SK-N-SH (cell line): ENCODE measurements around the gene NKX6-2. TPM values are rescaled to one million over a fixed set of nuclear protein-coding genes. Genes with fewer than 3 reads are reported as not detected.

ENCODE experiments used
- CTCF ChIA-PET: fragments of 300-600, 350-600 bp; formaldehyde crosslinking; extraction: SDS; loops from one replicate; lab custom pipeline; 2021; lab: Yijun Ruan, JAX
- POLR2A ChIA-PET: fragments of 350-600 bp; sonication (Branson Sonifier 250); formaldehyde crosslinking; extraction: SDS; loops from one replicate; lab custom pipeline; 2020; ENCODE audit warnings: antibody characterized with exemption, inconsistent platforms; lab: Yijun Ruan, JAX
- DNase-seq: peaks from one replicate; pipeline ENCODE4 v3.0.0; 2012
- H2AFZ ChIP-seq: fragments of 200-600 bp; sonication (generic); 2 replicates; pipeline ENCODE4 v1.8.1; 2016; ENCODE audit warnings: antibody characterized with exemption, mild to moderate bottlenecking, low read depth
- H3F3A ChIP-seq: fragments of 200-600 bp; sonication (generic); replicated peaks from 2 replicates; pipeline ENCODE3; 2016; ENCODE audit warnings: antibody characterized with exemption, mild to moderate bottlenecking; ENCODE audit not compliant: insufficient read depth
- H3K27ac ChIP-seq, 2 experiments: fragments of 200-500 bp in 1 of 2; fragments of 200-600 bp in 1 of 2; sonication (Bioruptor generic) in 1 of 2; sonication (generic), shearing (Covaris generic) in 1 of 2; 2 replicates each; pipeline versions ENCODE4 v1.5.1 to v1.6.1; 2014 to 2016; ENCODE audit warnings: low read depth in 2 of 2, inconsistent platforms in 1 of 2, low read length in 1 of 2, mild to moderate bottlenecking in 1 of 2, mixed read lengths in 1 of 2
- H3K27me3 ChIP-seq: fragments of 200-600 bp; sonication (generic), shearing (Covaris generic); 2 replicates; pipeline ENCODE4 v1.6.1; 2016; ENCODE audit warnings: mixed run types; ENCODE audit not compliant: insufficient read depth
- H3K36me3 ChIP-seq, 2 experiments: fragments of 200-500 bp in 1 of 2; fragments of 200-600 bp in 1 of 2; sonication (Bioruptor generic) in 1 of 2; sonication (generic) in 1 of 2; replicated peaks in 1 of 2; 2 replicates each; pipeline versions ENCODE3 to v1.5.1; 2014 to 2016; ENCODE audit warnings: low read length in 1 of 2, mild to moderate bottlenecking in 1 of 2; ENCODE audit not compliant: insufficient read depth in 2 of 2, control insufficient read depth in 1 of 2
- H3K4me1 ChIP-seq, 2 experiments: fragments of 200-500 bp in 1 of 2; fragments of 200-600 bp in 1 of 2; sonication (Bioruptor generic) in 1 of 2; sonication (generic), shearing (Covaris generic) in 1 of 2; 2 replicates each; pipeline versions ENCODE4 v1.5.1 to v1.6.1; 2014 to 2016; ENCODE audit warnings: low read depth in 1 of 2, low read length in 1 of 2, mixed run types in 1 of 2; ENCODE audit not compliant: insufficient read depth in 2 of 2, control insufficient read depth in 1 of 2
- H3K4me2 ChIP-seq: fragments of 200-600 bp; sonication (generic), shearing (Covaris generic); 2 replicates; pipeline ENCODE4 v1.6.1; 2017; ENCODE audit warnings: mixed run types
- H3K4me3 ChIP-seq, 2 experiments: fragments of 200-500 bp in 1 of 2; fragments of 200-600 bp in 1 of 2; sonication (Bioruptor generic) in 1 of 2; sonication (generic), shearing (Covaris generic) in 1 of 2; 2 replicates each; pipeline versions ENCODE4 v1.5.1 to v1.8.1; 2014 to 2016; ENCODE audit warnings: low read depth in 2 of 2, inconsistent platforms in 1 of 2, low read length in 1 of 2, mild to moderate bottlenecking in 1 of 2, mixed read lengths in 1 of 2, moderate library complexity in 1 of 2
- H3K79me2 ChIP-seq: fragments of 200-600 bp; sonication (generic); 2 replicates; pipeline ENCODE4 v1.8.1; 2017; ENCODE audit warnings: mild to moderate bottlenecking; ENCODE audit not compliant: insufficient read depth
- H3K9ac ChIP-seq: fragments of 200-600 bp; sonication (generic); 2 replicates; pipeline ENCODE4 v1.6.1; 2017; ENCODE audit warnings: mixed run types
- H3K9me2 ChIP-seq: fragments of 200-600 bp; sonication (generic); 2 replicates; pipeline ENCODE4 v1.6.1; 2017; ENCODE audit warnings: mixed run types
- H3K9me3 ChIP-seq: fragments of 200-600 bp; sonication (generic); 2 replicates; pipeline ENCODE4 v1.6.1; 2017; ENCODE audit warnings: mixed run types, mild to moderate bottlenecking, moderate library complexity
- H4K20me1 ChIP-seq: fragments of 200-600 bp; sonication (generic); 2 replicates; pipeline ENCODE4 v1.6.1; 2017; ENCODE audit warnings: mild to moderate bottlenecking, mixed run types; ENCODE audit not compliant: insufficient read depth
- CHD2 ChIP-seq: fragments of 150-350 bp; IDR thresholded peaks from 2 replicates; pipeline ENCODE4 v1.6.1; 2018; ENCODE audit warnings: low read length; ENCODE audit not compliant: partially characterized antibody
- CTCF ChIP-seq: fragments of 200-600 bp; sonication (generic); IDR thresholded peaks from 2 replicates; pipeline ENCODE4 v1.6.1; 2017; ENCODE audit warnings: antibody characterized with exemption, mild to moderate bottlenecking, moderate library complexity
- EP300 ChIP-seq, 2 experiments: IDR thresholded peaks; 2 replicates each; pipeline versions ENCODE4 v1.4.0 to v1.6.1; 2012; ENCODE audit warnings: borderline replicate concordance in 1 of 2, low read depth in 1 of 2, low read length in 1 of 2
- FOSL2 ChIP-seq: IDR thresholded peaks from 2 replicates; pipeline ENCODE4 v1.4.0; 2012; ENCODE audit warnings: low read depth, mild to moderate bottlenecking, moderate library complexity, borderline replicate concordance
- FOXM1 ChIP-seq: IDR thresholded peaks from 2 replicates; pipeline ENCODE4 v1.4.0; 2012; ENCODE audit warnings: low read depth, mild to moderate bottlenecking
- GABPA ChIP-seq: IDR thresholded peaks from 2 replicates; pipeline ENCODE4 v1.4.0; 2012; ENCODE audit warnings: low read depth, mild to moderate bottlenecking
- GATA2 ChIP-seq: sonication (generic); formaldehyde crosslinking; IDR thresholded peaks from 2 replicates; pipeline ENCODE4 v1.5.0; 2020; ENCODE audit warnings: mild to moderate bottlenecking, missing genetic modification reagents
- JUND ChIP-seq: IDR thresholded peaks from 2 replicates; pipeline ENCODE4 v1.4.0; 2012
- MXI1 ChIP-seq: IDR thresholded peaks from 2 replicates; pipeline ENCODE4 v1.6.1; 2012; ENCODE audit warnings: mild to moderate bottlenecking, low read depth, low read length, improper control_type of control experiment
- NFIC ChIP-seq: IDR thresholded peaks from 2 replicates; pipeline ENCODE4 v1.4.0; 2012; ENCODE audit warnings: borderline replicate concordance
- NRF1 ChIP-seq: IDR thresholded peaks from 2 replicates; pipeline ENCODE4 v1.6.1; 2012; ENCODE audit warnings: low read depth, mild to moderate bottlenecking, low read length
- POLR2AphosphoS5 ChIP-seq: IDR thresholded peaks from 2 replicates; pipeline ENCODE4 v1.6.1; 2012; ENCODE audit warnings: low read depth, low read length
- RCOR1 ChIP-seq: fragments of 150-350 bp; IDR thresholded peaks from 2 replicates; pipeline ENCODE4 v1.6.1; 2017; ENCODE audit warnings: antibody characterized with exemption, low read length
- REST ChIP-seq: IDR thresholded peaks from 2 replicates; pipeline ENCODE4 v1.6.1; 2012; ENCODE audit warnings: mild to moderate bottlenecking, low read depth, low read length, moderate library complexity
- SIN3A ChIP-seq: IDR thresholded peaks from 2 replicates; pipeline ENCODE4 v1.6.1; 2012; ENCODE audit warnings: low read depth, mild to moderate bottlenecking, low read length, moderate library complexity, borderline replicate concordance
- TAF1 ChIP-seq: IDR thresholded peaks from 2 replicates; pipeline ENCODE4 v1.6.1; 2012; ENCODE audit warnings: low read depth, mild to moderate bottlenecking, low read length, moderate library complexity, borderline replicate concordance
- USF2 ChIP-seq: fragments of 150-350 bp; IDR thresholded peaks from 2 replicates; pipeline ENCODE4 v1.6.1; 2017; ENCODE audit warnings: antibody characterized with exemption, low read length, low read depth, borderline replicate concordance
- WGBS: methylation state at CpG from one replicate; pipeline ENCODE4 v1.1.6; 2017; ENCODE audit warnings: low lambda C conversion rate; 5-methylcytosine and 5-hydroxymethylcytosine counted together
- polyA plus RNA-seq, 3 experiments: library from polyadenylated mRNA; depleted of rRNA; stranded (reverse); fragments of >200 nt; gene quantifications; 2 replicates each; pipeline ENCODE4 v1.2.3, GENCODE V29; 2012
- TF ChIP-seq, protein P1 (sequence below): IDR thresholded peaks from 2 replicates; pipeline ENCODE4; 2012
- TF ChIP-seq, protein P2 (sequence below): IDR thresholded peaks from 2 replicates; pipeline ENCODE4 v1.4.0; 2012; ENCODE audit warnings: low read depth, borderline replicate concordance

Gene NKX6-2
- polyA plus RNA-seq, 1 of the 3 experiments (the other 2 are of a cell fraction), result not detected

DNA sequence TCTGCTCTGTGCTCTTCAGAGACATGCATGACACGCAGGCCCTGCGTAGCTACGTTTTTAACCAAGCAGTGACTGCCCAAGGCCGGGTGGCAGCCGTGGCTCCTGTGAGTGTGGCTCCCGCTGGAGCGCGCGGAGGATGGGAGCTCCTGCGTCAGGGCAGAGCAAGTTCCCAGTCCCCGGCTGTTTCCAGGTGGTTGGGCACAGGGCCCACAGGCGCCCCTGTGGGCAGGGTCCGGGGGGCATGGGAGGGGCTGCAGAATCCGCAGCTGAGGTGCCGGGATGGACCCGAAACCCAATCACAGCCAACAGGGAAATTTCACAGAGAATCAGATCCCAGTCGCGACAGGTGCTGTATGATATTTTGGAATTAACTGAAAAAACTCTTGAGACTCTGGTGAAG lies 9.8 kb downstream of the NKX6-2 start:
- no peaks in the 10 kb centered on the region for H3F3A ChIP-seq
- ChIA-PET POLR2A (no interaction called here), CTCF (interaction anchor here (0.9 to 1.0 kb wide), 2 partner anchors 82 to 122 kb away, joined by 3 to 4 read pairs; no protein-coding TSS in a partner anchor)
- WGBS, result 95% methylated on average over 18 of the region's 18 CpGs
- TF ChIP-seq GABPA (no peak), GATA2 (no peak), POLR2AphosphoS5 (no peak), EP300 (IDR thresholded peaks at IDR 0.05; ENCODE audit: borderline replicate concordance in 1 of 2, low read depth in 1 of 2, low read length in 1 of 2) (no peak), SIN3A (no peak), USF2 (no peak), FOXM1 (no peak), REST (no peak), TAF1 (no peak), MXI1 (no peak), JUND (no peak), NFIC (no peak), NRF1 (no peak), CTCF (no peak), RCOR1 (no peak), CHD2 (no peak), FOSL2 (no peak)
- TF ChIP-seq, protein P1, sequence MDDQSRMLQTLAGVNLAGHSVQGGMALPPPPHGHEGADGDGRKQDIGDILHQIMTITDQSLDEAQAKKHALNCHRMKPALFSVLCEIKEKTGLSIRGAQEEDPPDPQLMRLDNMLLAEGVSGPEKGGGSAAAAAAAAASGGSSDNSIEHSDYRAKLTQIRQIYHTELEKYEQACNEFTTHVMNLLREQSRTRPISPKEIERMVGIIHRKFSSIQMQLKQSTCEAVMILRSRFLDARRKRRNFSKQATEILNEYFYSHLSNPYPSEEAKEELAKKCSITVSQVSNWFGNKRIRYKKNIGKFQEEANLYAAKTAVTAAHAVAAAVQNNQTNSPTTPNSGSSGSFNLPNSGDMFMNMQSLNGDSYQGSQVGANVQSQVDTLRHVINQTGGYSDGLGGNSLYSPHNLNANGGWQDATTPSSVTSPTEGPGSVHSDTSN, result no peak
- TF ChIP-seq, protein P2, sequence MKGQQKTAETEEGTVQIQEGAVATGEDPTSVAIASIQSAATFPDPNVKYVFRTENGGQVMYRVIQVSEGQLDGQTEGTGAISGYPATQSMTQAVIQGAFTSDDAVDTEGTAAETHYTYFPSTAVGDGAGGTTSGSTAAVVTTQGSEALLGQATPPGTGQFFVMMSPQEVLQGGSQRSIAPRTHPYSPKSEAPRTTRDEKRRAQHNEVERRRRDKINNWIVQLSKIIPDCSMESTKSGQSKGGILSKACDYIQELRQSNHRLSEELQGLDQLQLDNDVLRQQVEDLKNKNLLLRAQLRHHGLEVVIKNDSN, result no peak
- no peaks in the 10 kb centered on the region for H3K9me3 ChIP-seq
- H3K27me3 ChIP-seq, result no peaks in the 10 kb centered on the region
- no peaks in the 10 kb centered on the region for H3K9me2 ChIP-seq
- no peaks in the 10 kb centered on the region for H3K79me2 ChIP-seq
- H4K20me1 ChIP-seq, result no peaks in the 10 kb centered on the region
- H3K27ac ChIP-seq, result no peak overlapping the region
- no peak overlapping the region for H2AFZ ChIP-seq
- no peak overlapping the region for H3K9ac ChIP-seq
- H3K4me2 ChIP-seq, result no peak overlapping the region
- H3K4me1 ChIP-seq, result no peaks in the 10 kb centered on the region; a peak in 1 of 4 replicates
- DNase-seq, result no peak
- H3K4me3 ChIP-seq, result no peak overlapping the region
- H3K36me3 ChIP-seq, result no peaks in the 10 kb centered on the region
